GM21737 (cell line): ENCODE results near the gene CD52.

ENCODE experiments used
- ATAC-seq: cut with Tn5 transposase; IDR thresholded peaks from one replicate; pipeline ENCODE4 v1.9.1; 2021; ENCODE audit warnings: mild to moderate bottlenecking, moderate library complexity; ENCODE audit not compliant: unreplicated experiment

CD52 gene, protein sequence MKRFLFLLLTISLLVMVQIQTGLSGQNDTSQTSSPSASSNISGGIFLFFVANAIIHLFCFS

GRCh38 chr1:26317612-26318337 lies at the start of gene CD52:
Gene CD52, plus strand, starts transcription at chr1:26317958. Its CDS starts 60 bp downstream, at chr1:26318018.
- ATAC-seq, result peak; percentile 41

DNA sequence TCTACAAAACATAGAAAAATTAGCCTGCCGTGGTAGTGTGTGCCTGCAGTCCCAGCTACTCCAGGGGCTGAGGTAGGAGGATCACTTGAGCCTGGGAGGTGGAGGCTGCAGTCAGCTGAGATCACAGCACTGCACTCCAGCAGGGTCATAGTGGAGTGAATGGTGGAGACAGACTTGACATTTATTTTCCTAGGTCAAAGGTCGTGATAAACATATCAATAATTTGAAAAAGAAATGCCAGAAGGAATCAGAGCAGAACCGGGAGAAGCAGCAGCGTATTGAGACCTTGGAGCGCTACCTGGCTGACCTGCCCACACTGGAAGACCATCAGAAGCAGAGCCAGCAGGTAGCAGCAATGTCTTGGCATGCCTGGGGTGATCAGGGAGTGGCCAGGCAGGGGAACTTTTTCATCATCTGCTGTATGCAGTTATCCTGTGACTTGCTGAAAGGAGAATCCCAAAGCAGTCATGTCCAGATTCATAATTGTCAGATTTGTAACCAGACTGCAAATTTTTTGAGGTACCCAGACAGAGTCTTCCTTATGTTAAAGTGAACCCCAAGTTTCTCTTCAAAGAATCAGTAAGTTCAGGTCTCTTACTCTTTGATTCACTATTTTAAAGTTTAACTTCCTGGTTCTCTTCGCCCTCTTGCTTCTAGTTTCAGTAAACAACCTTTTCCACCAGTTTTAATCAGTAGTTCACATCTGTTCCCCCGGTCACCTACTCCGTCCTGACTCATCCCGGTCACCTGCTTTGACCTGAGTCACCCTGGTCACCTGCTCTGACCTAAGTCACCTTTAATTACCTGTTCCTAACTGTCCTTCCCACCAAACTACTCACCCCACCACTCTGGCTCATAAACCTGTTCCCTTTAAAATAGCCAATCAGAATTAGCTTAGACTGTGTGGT lies 49.2 kb upstream of the CD52 start:
- ATAC-seq, result no peak

GRCh38 chr1:26269198-26269550 lies 48.6 kb upstream of the CD52 start:
- no peak for ATAC-seq

- ATAC-seq, result no peak
Observed at GRCh38 chr1:26274801-26275425, 42.8 kb upstream of the CD52 start.

DNA sequence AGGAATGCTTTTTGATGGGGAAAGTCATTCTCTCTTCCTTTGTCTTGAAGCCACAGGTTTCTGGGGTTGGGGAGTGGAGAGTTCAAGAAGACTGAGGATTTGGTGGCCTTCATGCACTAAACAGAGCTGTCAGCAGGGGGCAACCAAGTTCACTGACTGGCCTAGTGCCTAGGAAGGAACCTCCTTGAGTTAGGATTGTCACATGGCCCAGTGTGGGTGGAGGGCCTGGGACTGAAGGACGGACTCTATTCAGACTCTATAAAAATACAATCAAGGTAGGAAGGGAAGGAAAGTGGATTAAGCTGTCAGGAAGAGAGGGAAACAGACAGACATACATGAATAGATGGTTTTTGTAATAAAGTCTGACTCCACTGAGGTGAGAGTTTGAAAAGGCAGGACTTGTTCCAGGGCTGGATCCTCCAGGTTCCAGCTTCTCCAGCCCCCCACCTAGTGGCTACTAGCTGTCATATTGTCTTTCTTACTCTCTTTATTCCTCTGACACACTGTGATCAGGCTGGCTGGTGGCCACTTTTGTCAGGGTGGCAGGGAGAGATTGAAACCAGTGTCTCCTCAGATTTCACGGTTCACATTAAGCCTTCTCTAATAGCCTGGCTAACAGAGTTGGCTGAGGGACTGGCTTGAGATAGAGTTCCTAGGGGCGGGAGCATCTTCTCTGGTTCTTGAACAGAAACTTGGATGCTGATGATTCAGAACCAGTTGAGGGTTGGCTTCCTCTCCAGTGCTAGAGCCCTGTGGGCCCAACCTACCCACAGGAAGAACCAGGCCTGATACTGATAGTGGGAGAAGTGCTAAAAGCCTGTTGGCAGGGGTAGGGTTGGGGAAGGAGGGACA lies 42.0 kb upstream of the CD52 start:
- no peak for ATAC-seq

GRCh38 chr1:26276432-26276838 lies 41.3 kb upstream of the CD52 start:
- ATAC-seq, result no peak

DNA sequence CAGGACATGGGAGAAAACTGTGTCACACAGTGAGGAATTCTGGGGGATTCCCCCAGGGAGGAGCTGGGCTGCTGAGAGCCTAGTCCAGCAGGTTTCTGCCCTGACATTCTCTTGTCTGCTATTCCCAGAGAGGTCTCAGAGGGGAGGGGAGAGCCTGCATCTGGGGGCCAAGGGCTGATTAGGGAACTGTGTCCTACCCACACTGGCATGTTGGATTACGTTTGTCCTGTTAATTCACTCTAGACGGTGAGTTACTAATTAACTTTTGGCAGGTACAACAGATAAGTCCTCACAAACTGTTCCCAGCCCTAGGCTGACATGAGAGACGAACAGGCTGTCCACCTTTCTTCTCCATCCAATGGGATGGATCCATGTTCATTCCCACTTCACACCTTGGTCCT lies 40.5 kb upstream of the CD52 start:
- ATAC-seq, result no peak

DNA sequence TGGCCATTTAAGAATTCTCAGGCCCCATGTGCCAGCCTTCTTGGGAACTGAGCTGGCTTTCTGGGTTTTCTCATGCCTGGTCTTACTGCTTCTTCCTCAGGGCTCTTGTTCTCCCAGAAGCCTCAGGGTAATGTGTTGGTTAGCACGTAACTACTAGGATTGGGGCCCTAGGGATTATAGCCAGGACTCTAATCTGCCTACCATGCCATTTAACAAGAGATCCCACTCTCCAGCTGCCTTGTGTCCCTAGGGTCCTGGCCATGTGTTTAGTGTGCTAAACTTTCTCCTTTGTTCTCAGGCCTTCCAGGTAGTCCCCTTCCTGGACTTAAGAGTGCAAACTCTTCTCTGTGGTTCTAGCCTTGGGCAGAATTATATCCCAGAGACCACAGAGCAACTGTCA lies 40.0 kb upstream of the CD52 start:
- no peak for ATAC-seq

GRCh38 chr1:26278303-26278702 lies 39.5 kb upstream of the CD52 start:
- no peak for ATAC-seq

DNA sequence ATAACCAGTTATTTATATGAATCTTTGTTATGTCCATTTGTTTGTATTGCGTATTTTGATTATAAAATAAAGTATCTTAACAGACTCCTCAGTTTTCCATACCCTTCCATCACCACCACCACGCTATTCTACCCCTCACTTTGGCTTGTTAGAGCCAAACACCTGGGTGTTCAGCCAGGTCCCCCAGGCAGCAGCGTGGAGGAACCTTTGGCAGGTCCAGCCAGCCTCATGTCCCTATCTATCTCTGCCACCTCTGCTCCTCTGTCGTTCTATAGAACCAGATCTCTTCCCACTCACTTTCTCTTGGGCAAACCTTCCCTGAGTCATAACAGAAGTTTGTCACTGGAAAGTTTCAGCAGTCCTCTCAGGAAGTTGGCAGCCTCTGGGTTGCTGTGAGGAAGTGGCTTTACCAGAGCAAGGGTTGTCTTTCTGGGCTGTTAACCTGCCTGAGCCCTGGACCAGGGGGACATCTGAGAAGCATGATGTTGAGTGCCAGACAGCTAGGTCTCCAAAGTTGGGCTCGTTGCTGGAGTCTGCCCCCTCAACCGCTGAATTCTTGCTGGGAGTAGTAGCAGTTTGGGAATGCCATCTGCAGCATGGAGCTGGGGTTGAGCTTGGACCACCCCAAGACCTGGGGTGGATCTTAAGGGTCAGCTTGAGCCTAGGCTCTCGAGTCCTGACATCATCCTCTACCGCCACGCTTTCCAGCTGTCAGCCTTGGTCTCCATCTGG lies 38.9 kb upstream of the CD52 start:
- ATAC-seq, result no peak

GRCh38 chr1:26279456-26280332 lies 38.1 kb upstream of the CD52 start, which contains the start of gene SH3BGRL3:
Gene SH3BGRL3, plus strand, starts transcription at chr1:26280086. Its CDS starts 70 bp downstream, at chr1:26280156.
- ATAC-seq, result peak; percentile 49

DNA sequence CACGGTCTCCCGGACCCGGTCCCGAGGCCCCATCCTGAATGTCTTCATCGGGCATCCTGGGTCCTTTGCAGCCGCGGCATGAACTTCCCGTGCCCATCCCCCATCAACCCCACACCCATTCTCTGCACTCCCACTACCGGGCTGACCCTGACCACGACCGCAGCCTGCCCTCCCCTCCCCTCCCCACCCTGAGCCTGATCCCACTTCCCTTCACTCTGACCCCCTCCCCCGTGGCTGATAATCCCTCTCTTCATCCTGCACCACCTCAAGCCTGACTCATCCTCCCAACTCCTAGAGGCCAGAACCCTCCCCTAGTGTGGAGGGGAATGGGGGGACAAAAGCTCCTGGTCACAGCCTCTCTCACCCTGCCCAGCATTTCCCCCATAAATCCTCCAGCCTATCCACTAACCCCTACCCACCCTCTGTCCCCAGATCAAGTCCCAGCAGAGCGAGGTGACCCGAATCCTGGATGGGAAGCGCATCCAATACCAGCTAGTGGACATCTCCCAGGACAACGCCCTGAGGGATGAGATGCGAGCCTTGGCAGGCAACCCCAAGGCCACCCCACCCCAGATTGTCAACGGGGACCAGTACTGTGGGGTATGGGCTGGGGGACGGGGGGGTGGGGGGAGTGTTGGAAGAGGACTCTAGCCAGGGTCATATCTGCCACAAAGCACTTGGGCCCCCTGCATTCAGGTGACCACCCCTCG lies 37.3 kb upstream of the CD52 start:
- no peak for ATAC-seq

- no peak for ATAC-seq
Observed at GRCh38 chr1:26281091-26281958, 36.4 kb upstream of the CD52 start.

DNA sequence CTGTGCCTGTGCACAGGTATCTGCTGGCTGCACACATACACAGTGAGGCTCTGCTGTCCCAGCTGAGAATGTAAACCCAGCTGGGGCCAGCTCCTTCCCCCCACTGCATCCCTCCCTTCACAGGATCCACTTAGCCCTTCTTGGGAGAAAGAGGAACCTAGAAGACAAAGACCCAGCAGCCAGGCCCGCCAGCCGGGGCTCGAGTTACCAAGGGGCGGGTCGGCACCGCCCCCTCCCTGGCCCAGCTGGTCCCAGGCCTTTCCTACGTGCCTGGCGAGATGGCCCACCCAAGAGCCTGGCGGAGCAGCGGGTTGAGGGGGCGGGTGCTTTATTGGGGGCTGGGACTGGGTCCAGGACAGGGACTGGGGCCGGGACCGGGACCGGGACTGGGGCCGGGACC lies 35.8 kb upstream of the CD52 start:
- no peak for ATAC-seq

GRCh38 chr1:26282401-26282918 lies 35.3 kb upstream of the CD52 start:
- no peak for ATAC-seq

DNA sequence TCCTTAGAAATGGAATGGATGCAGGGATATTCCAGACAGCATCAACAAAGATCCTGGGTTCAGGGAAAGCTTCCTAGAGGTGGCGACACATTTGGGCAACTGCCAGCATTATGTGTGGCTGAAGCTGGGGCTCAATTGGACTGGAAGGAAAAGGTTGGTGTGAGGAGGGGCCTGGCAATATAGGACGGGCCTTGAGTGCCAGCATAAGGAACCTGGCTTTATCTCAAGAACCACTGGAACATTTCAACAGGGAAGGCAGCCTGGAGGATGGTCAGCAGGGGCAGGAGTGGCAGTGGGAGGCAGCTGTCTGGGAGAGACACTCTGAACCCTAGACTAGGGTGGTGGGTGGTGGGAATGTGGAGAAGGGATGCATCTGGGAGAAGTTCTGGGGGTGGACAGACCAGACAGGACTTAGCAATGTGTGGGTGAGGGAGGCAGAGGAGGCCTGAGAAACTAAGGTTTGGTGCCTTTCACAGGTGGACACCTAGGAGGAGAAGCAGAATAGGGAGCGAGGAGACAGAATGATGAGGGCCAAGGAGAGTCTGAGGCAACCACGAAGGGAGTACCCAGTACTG lies 34.4 kb upstream of the CD52 start:
- no peak for ATAC-seq
